Endothelial cell of umbilical vein (primary cell): ENCODE measurements around the gene NAT16. TPM values are rescaled to one million over a fixed set of nuclear protein-coding genes. Genes with fewer than 3 reads are reported as not detected.

Source experiments
- BruUV-seq: library from RNA; stranded (reverse); fragments of 400-500 nt; replicated peaks from 2 replicates; lab custom pipeline; 2021; lab: Mats Ljungman, UMichigan
- CTCF ChIA-PET: fragments of 300-600, 350-600 bp; sonication (Branson Sonifier 250); formaldehyde crosslinking; loops from one replicate; lab custom pipeline; 2021; ENCODE audit warnings: antibody characterized with exemption, inconsistent platforms; lab: Charles Lee
- POLR2A ChIA-PET: fragments of 300-600, 350-600 bp; sonication (Branson Sonifier 250); formaldehyde crosslinking; loops from one replicate; lab custom pipeline; 2021; ENCODE audit warnings: antibody characterized with exemption, inconsistent platforms; lab: Charles Lee
- DNase-seq: peaks from one replicate; pipeline ENCODE4 v3.0.0-alpha.2; 2011; ENCODE audit warnings: low read depth, low spot score
- FAIRE-seq: peaks from 2 replicates; lab custom pipeline; 2011; peaks lifted over from hg19 to GRCh38; lab: Jason Lieb, UNC
- H2AFZ ChIP-seq: 2 replicates; pipeline ENCODE4 v1.6.0; 2012; ENCODE audit warnings: low read depth, low read length, control low read depth, inconsistent platforms
- H3K27ac ChIP-seq: 2 replicates; pipeline ENCODE4 v1.5.1; 2011; ENCODE audit warnings: low read depth, mild to moderate bottlenecking, control low read depth, low read length, moderate library complexity; ENCODE audit not compliant: insufficient read depth
- H3K27me3 ChIP-seq, 2 experiments: 2 replicates each; pipeline versions ENCODE4 v1.6.0 to v1.6.1; 2011; ENCODE audit warnings: low read length in 2 of 2, mixed read lengths in 1 of 2; ENCODE audit not compliant: control insufficient read depth in 2 of 2, insufficient read depth in 2 of 2
- H3K36me3 ChIP-seq, 2 experiments: 2 replicates in 1 of 2; 3 replicates in 1 of 2; pipeline ENCODE4 v1.5.1; 2011; ENCODE audit warnings: low read length in 2 of 2, mild to moderate bottlenecking in 1 of 2, moderate library complexity in 1 of 2; ENCODE audit not compliant: control insufficient read depth in 2 of 2, insufficient read depth in 2 of 2; ENCODE audit errors: extremely low read depth in 1 of 2
- H3K4me1 ChIP-seq: 3 replicates; pipeline ENCODE4 v1.5.1; 2011; ENCODE audit warnings: mild to moderate bottlenecking, low read length; ENCODE audit not compliant: control insufficient read depth, insufficient read depth; ENCODE audit errors: extremely low read depth
- H3K4me2 ChIP-seq: 2 replicates; pipeline ENCODE4 v1.6.1; 2011; ENCODE audit warnings: low read length, control low read depth, mixed read lengths; ENCODE audit not compliant: insufficient read depth
- H3K4me3 ChIP-seq, 3 experiments: fragments of 200-600 bp in 1 of 3; sonication (generic), shearing (Covaris generic) in 1 of 3; replicated peaks in 1 of 3; 2 replicates each; pipeline ENCODE4 v1.5.1; 2011 to 2016; ENCODE audit warnings: control low read depth in 3 of 3, low read length in 3 of 3, mild to moderate bottlenecking in 2 of 3, inconsistent platforms in 1 of 3, low read depth in 1 of 3, moderate library complexity in 1 of 3; ENCODE audit not compliant: insufficient read depth in 1 of 3
- H3K79me2 ChIP-seq: 2 replicates; pipeline ENCODE4 v1.6.0; 2012; ENCODE audit warnings: low read length, inconsistent platforms; ENCODE audit not compliant: control insufficient read depth, insufficient read depth
- H3K9ac ChIP-seq: replicated peaks from 2 replicates; pipeline ENCODE3; 2011; ENCODE audit warnings: low read length, control low read depth; ENCODE audit not compliant: insufficient read depth; ENCODE audit errors: extremely low read depth
- H3K9me1 ChIP-seq: replicated peaks from 3 replicates; pipeline ENCODE4 v1.6.0; 2011; ENCODE audit warnings: mild to moderate bottlenecking, low read length; ENCODE audit not compliant: control insufficient read depth, insufficient read depth; ENCODE audit errors: extremely low read depth
- H3K9me3 ChIP-seq: replicated peaks from 2 replicates; pipeline ENCODE4 v1.5.1; 2012; ENCODE audit warnings: low read length, inconsistent platforms; ENCODE audit not compliant: control insufficient read depth, insufficient read depth
- H4K20me1 ChIP-seq: replicated peaks from 2 replicates; pipeline ENCODE3; 2011; ENCODE audit warnings: mild to moderate bottlenecking, low read length; ENCODE audit not compliant: control insufficient read depth, insufficient read depth; ENCODE audit errors: extremely low read depth
- EZH2 ChIP-seq: IDR thresholded peaks from 2 replicates; pipeline ENCODE4 v1.6.1; 2012; ENCODE audit warnings: borderline replicate concordance, low read depth, mild to moderate bottlenecking, moderate library complexity, low read length, inconsistent platforms; ENCODE audit not compliant: severe bottlenecking
- FOS ChIP-seq: IDR thresholded peaks from 2 replicates; pipeline ENCODE4 v1.6.1; 2011; ENCODE audit warnings: mild to moderate bottlenecking, low read length, moderate library complexity, borderline replicate concordance; ENCODE audit not compliant: insufficient read depth
- GATA2 ChIP-seq: IDR thresholded peaks from 2 replicates; pipeline ENCODE4 v1.7.0; 2011; ENCODE audit warnings: low read depth, mild to moderate bottlenecking, moderate library complexity, mixed read lengths, low read length; ENCODE audit not compliant: insufficient read length, insufficient read depth
- JUN ChIP-seq: IDR thresholded peaks from 2 replicates; pipeline ENCODE4 v1.6.1; 2011; ENCODE audit warnings: borderline replicate concordance, low read depth; ENCODE audit not compliant: insufficient read length, insufficient read depth
- MAX ChIP-seq: IDR thresholded peaks from 2 replicates; pipeline ENCODE4 v1.6.1; 2011; ENCODE audit not compliant: insufficient read depth, insufficient read length
- MYC ChIP-seq: IDR thresholded peaks from one replicate; pipeline ENCODE4 v1.6.1; 2011; ENCODE audit warnings: mild to moderate bottlenecking, low read depth, low read length
- POLR2A ChIP-seq: IDR thresholded peaks from 2 replicates; pipeline ENCODE4 v1.6.1; 2012; ENCODE audit warnings: low read depth, mild to moderate bottlenecking, control low read depth, low read length
- POLR2AphosphoS5 ChIP-seq: IDR thresholded peaks from 2 replicates; pipeline ENCODE4 v1.6.1; 2012; ENCODE audit warnings: low read depth, mild to moderate bottlenecking, control low read depth, low read length, moderate library complexity; ENCODE audit not compliant: insufficient read depth
- dilution Hi-C: fragments of 300-500 bp; cut with MboI; formaldehyde crosslinking; loops from one replicate; pipeline ENCODE4 v1.15.0; 2019; ENCODE audit warnings: low sequenced_read_pairs; ENCODE audit not compliant: extremely low pct_ligation_motif_present
- intact Hi-C: fragments of 100-400 bp; cut with micrococcal nuclease; formaldehyde crosslinking; loops from one replicate; pipeline ENCODE4 v1.10.0; 2022
- polyA plus RNA-seq, 4 experiments: library from polyadenylated mRNA; depleted of rRNA in 3 of 4; stranded (reverse) in 3 of 4; unstranded in 1 of 4; fragments of >200 nt; gene quantifications; 2 replicates each; pipeline versions ENCODE4 v1.2.1 to v1.2.3, GENCODE V29; 2011 to 2012; ENCODE audit warnings: missing spikeins in 1 of 4
- total RNA-seq: library from RNA; stranded (reverse); gene quantifications from 2 replicates; pipeline ENCODE4 v1.2.3, GENCODE V29; 2021
- TF ChIP-seq, protein P1 (sequence below), 2 donors: IDR thresholded peaks; 1 replicate in 1 of 2; 2 replicates in 1 of 2; pipeline ENCODE4 v1.5.1; 2011; ENCODE audit warnings: low read length in 2 of 2, mild to moderate bottlenecking in 2 of 2, moderate library complexity in 2 of 2, control low read depth in 1 of 2, inconsistent platforms in 1 of 2, low read depth in 1 of 2; ENCODE audit not compliant: insufficient read depth in 1 of 2; ENCODE audit errors: extremely low read depth in 1 of 2

The NAT16 gene
- total and polyA plus RNA-seq, 2 donors (not counting 3 experiments of a cell fraction or from before 2014, with no cell fraction given), result not detected

- intact Hi-C loops, result no loop called here
- CTCF ChIA-PET, result interaction anchor here (0.5 to 5.7 kb wide), 6 partner anchors 19 to 151 kb away, joined by 3 to 324 read pairs (median 70); no protein-coding TSS in a partner anchor
- peaks cover 18% of the 10 kb centered on the region for H3K4me1 ChIP-seq
- H3K9me3 ChIP-seq, result no peaks in the 10 kb centered on the region
- no peaks in the 10 kb centered on the region for H3K9me1 ChIP-seq
- H3K36me3 ChIP-seq, result peaks cover 9 to 13% of the 10 kb centered on the region in 2 experiments
- no peak overlapping the region for H3K4me3 ChIP-seq
- H2AFZ ChIP-seq, result no peak overlapping the region
- FAIRE-seq (no peak), DNase-seq (no peak)
- no peak for TF ChIP-seq POLR2A
- TF ChIP-seq JUN, result no peak
- no peak for TF ChIP-seq POLR2AphosphoS5
- TF ChIP-seq, protein P1, sequence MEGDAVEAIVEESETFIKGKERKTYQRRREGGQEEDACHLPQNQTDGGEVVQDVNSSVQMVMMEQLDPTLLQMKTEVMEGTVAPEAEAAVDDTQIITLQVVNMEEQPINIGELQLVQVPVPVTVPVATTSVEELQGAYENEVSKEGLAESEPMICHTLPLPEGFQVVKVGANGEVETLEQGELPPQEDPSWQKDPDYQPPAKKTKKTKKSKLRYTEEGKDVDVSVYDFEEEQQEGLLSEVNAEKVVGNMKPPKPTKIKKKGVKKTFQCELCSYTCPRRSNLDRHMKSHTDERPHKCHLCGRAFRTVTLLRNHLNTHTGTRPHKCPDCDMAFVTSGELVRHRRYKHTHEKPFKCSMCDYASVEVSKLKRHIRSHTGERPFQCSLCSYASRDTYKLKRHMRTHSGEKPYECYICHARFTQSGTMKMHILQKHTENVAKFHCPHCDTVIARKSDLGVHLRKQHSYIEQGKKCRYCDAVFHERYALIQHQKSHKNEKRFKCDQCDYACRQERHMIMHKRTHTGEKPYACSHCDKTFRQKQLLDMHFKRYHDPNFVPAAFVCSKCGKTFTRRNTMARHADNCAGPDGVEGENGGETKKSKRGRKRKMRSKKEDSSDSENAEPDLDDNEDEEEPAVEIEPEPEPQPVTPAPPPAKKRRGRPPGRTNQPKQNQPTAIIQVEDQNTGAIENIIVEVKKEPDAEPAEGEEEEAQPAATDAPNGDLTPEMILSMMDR (IDR thresholded peaks at IDR 0.05; ENCODE audit: extremely low read depth in 1 of 2, insufficient read depth in 1 of 2, low read depth in 1 of 2, low read length in 2 of 2), result no peak
- no peak for TF ChIP-seq GATA2
- no peak for TF ChIP-seq EZH2
- TF ChIP-seq MYC, result no peak
- no peak for TF ChIP-seq MAX
- no peak for TF ChIP-seq FOS
- peaks cover 0 to 2% of the 10 kb centered on the region in 2 experiments for H3K27me3 ChIP-seq
- no peak overlapping the region for H3K9ac ChIP-seq
- dilution Hi-C loops, result no loop called here
- POLR2A ChIA-PET, result interaction anchor here (0.8 kb wide), 1 partner anchor 21 kb away, joined by 5 read pairs; no protein-coding TSS in a partner anchor
- no peaks in the 10 kb centered on the region for H4K20me1 ChIP-seq
- H3K27ac ChIP-seq, result no peak overlapping the region
- H3K79me2 ChIP-seq, result no peaks in the 10 kb centered on the region
- no TSS peak for BruUV-seq
- no peak overlapping the region for H3K4me2 ChIP-seq
Observed at GRCh38 chr7:101140746-101141382, 39.2 kb downstream of the NAT16 start.
